ENCODE results near the gene PDGFRB.

PDGFRB gene

DNA sequence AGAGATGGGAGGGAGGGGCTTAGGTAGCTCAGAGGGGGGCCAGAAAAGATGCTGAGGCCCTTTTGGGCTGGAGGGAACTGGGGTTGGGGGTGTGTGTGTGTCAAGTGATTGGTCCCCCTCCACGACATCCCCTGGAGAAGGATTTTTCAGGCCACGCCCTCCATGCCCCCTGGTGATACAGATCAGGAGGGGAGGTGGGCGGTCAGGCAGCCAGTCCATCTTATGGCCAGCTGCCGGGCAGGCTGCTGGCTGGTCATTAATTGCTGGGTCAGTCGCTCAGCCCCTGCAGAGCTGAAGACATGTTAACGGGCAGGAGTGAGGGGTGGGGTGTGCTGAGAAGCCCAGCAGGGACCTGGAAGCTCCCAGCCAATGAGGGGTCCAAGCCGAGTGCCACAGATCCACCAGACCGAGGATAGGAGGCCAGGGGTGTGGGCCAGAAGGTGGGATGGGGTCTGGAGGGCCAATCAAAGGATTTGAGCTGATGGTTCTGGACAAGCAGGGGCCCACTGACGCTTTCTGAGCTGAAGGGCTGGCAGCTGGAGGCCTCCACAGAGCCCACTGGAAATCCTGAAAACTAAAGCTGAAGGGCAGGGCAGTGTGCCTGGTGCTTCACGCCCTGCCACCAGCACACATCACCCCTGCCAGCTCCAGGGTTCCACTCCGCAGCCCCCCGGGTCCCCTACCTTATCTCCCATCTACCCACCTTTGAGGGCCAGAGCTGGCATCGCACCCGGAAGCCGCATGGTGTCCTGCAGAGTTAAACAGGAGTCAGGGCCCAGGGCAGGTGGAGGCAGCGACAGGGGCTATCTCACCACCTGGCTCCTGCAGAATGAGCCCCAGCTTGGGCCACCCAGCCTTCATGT, 19.1 kb downstream of the PDGFRB start:
- TF ChIP-seq GABPA (IDR thresholded peaks at IDR 0.05; ENCODE audit: low read depth): no peak
- TF ChIP-seq, protein P1, sequence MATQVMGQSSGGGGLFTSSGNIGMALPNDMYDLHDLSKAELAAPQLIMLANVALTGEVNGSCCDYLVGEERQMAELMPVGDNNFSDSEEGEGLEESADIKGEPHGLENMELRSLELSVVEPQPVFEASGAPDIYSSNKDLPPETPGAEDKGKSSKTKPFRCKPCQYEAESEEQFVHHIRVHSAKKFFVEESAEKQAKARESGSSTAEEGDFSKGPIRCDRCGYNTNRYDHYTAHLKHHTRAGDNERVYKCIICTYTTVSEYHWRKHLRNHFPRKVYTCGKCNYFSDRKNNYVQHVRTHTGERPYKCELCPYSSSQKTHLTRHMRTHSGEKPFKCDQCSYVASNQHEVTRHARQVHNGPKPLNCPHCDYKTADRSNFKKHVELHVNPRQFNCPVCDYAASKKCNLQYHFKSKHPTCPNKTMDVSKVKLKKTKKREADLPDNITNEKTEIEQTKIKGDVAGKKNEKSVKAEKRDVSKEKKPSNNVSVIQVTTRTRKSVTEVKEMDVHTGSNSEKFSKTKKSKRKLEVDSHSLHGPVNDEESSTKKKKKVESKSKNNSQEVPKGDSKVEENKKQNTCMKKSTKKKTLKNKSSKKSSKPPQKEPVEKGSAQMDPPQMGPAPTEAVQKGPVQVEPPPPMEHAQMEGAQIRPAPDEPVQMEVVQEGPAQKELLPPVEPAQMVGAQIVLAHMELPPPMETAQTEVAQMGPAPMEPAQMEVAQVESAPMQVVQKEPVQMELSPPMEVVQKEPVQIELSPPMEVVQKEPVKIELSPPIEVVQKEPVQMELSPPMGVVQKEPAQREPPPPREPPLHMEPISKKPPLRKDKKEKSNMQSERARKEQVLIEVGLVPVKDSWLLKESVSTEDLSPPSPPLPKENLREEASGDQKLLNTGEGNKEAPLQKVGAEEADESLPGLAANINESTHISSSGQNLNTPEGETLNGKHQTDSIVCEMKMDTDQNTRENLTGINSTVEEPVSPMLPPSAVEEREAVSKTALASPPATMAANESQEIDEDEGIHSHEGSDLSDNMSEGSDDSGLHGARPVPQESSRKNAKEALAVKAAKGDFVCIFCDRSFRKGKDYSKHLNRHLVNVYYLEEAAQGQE (IDR thresholded peaks at IDR 0.05; ENCODE audit: insufficient replicate concordance, low read depth): no peak
- TF ChIP-seq, protein P2, sequence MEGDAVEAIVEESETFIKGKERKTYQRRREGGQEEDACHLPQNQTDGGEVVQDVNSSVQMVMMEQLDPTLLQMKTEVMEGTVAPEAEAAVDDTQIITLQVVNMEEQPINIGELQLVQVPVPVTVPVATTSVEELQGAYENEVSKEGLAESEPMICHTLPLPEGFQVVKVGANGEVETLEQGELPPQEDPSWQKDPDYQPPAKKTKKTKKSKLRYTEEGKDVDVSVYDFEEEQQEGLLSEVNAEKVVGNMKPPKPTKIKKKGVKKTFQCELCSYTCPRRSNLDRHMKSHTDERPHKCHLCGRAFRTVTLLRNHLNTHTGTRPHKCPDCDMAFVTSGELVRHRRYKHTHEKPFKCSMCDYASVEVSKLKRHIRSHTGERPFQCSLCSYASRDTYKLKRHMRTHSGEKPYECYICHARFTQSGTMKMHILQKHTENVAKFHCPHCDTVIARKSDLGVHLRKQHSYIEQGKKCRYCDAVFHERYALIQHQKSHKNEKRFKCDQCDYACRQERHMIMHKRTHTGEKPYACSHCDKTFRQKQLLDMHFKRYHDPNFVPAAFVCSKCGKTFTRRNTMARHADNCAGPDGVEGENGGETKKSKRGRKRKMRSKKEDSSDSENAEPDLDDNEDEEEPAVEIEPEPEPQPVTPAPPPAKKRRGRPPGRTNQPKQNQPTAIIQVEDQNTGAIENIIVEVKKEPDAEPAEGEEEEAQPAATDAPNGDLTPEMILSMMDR (IDR thresholded peaks at IDR 0.05; ENCODE audit: insufficient read depth, low read length): no peak
- TF ChIP-seq SPI1 (IDR thresholded peaks at IDR 0.05; ENCODE audit: borderline replicate concordance, low read depth): no peak
- TF ChIP-seq POLR2AphosphoS5 (IDR thresholded peaks at IDR 0.05; ENCODE audit: low read depth): no peak
- no peaks in the 10 kb centered on the region for H3K27me3 ChIP-seq (ENCODE audit: insufficient read depth, poor library complexity, severe bottlenecking)
- no peak overlapping the region for H3K4me3 ChIP-seq (replicated peaks; ENCODE audit: insufficient read depth, low read length)
- no peak for DNase-seq (ENCODE audit: low read depth in 1 of 2, low spot score in 1 of 2)
- no peak overlapping the region for H3K27ac ChIP-seq (replicated peaks)

DNA sequence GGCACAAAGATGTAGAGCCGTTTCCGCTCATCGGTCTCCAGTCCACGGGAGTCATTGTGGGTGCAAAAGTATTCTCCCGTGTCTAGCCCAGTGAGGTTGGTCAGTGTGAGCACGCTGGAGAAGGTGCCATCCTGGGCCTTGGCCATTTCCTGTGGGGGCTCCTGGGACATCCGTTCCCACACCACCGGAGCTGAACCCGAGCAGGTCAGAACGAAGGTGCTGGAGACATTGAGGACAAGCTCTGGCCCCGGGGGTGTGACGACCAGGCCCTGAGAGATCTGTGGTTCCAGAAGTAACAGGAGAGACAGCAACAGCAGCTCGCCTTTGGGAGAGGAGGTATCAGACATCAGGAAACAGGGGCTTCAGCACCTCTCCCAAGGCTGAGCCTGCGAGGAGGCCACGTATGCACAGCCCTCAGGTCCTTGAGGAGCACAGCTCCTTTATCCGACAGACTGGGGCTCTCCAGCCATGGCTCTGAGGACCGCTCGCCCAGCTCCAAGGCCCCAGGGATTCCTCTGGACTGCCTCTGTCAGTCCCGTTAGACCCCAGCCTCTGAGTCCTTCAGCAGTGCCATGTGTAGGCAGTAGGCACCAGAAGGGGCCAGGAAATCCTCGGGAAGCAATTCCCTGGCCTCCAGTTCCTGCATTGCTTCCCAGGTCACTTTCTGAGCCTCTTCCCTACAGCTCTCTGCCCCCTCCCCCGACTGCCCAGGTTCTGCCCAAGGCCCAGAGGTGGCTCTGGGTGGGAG, 19.9 kb downstream of the PDGFRB start:
- DNase-seq (ENCODE audit: low read depth in 1 of 2, low spot score in 1 of 2): no peak
- Histone ChIP-seq H3K27me3 (ENCODE audit: insufficient read depth, poor library complexity, severe bottlenecking) (no peaks in the 10 kb centered on the region), H3K4me3 (replicated peaks; ENCODE audit: insufficient read depth, low read length) (no peak overlapping the region), H3K27ac (replicated peaks) (no peak overlapping the region)
- TF ChIP-seq, protein P2 (IDR thresholded peaks at IDR 0.05; ENCODE audit: insufficient read depth, low read length): no peak
- TF ChIP-seq GABPA (IDR thresholded peaks at IDR 0.05; ENCODE audit: low read depth) (no peak), SPI1 (IDR thresholded peaks at IDR 0.05; ENCODE audit: borderline replicate concordance, low read depth) (no peak), POLR2AphosphoS5 (IDR thresholded peaks at IDR 0.05; ENCODE audit: low read depth) (no peak)
- TF ChIP-seq, protein P1 (IDR thresholded peaks at IDR 0.05; ENCODE audit: insufficient replicate concordance, low read depth): no peak

DNA sequence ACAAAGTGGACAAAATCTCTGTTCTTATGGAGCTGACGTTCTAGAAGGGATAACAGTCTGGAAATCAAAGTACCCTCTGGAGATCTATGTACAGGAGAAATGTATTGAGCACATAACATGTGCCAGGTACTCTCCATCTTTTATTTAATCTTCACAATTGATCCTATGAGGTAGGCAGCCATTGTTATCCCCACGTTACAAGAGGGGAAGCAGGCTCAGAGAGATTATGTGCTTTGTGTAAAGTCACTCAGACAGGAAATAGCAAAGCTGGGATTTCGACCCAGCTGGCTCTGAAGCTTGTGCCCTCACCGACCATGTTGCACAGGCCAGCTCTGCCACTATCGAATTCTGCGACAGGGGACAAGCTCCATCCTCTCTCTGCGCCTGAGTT, 21.5 kb downstream of the PDGFRB start:
- no peak for DNase-seq (ENCODE audit: low read depth in 1 of 2, low spot score in 1 of 2)
- Histone ChIP-seq H3K27ac (replicated peaks) (no peak overlapping the region), H3K27me3 (ENCODE audit: insufficient read depth, poor library complexity, severe bottlenecking) (no peaks in the 10 kb centered on the region), H3K4me3 (replicated peaks; ENCODE audit: insufficient read depth, low read length) (no peak overlapping the region)
- TF ChIP-seq SPI1 (IDR thresholded peaks at IDR 0.05; ENCODE audit: borderline replicate concordance, low read depth) (no peak), POLR2AphosphoS5 (IDR thresholded peaks at IDR 0.05; ENCODE audit: low read depth) (no peak), GABPA (IDR thresholded peaks at IDR 0.05; ENCODE audit: low read depth) (no peak)
- TF ChIP-seq, protein P2 (IDR thresholded peaks at IDR 0.05; ENCODE audit: insufficient read depth, low read length): no peak
- TF ChIP-seq, protein P1 (IDR thresholded peaks at IDR 0.05; ENCODE audit: insufficient replicate concordance, low read depth): no peak

Measured in HL-60 (cell line).